Kidney epithelial cell (primary cell): ENCODE results near the gene MAST2. TPM values are rescaled to one million over a fixed set of nuclear protein-coding genes. Genes with fewer than 3 reads are reported as not detected.
"Not testable (repeated sequence)": the region's sequence is repeated elsewhere in the genome, so short reads cannot be mapped to it uniquely, and the experiment has no call there.

Experiments used
- DNase-seq: peaks from one replicate; pipeline ENCODE4 v3.0.0-alpha.2; 2010; ENCODE audit warnings: low read depth
- H3K27me3 ChIP-seq: 2 replicates; pipeline ENCODE4 v1.6.0; 2011; ENCODE audit warnings: low read length; ENCODE audit not compliant: control insufficient read depth, insufficient read depth
- H3K36me3 ChIP-seq: 2 replicates; pipeline ENCODE4 v1.5.1; 2011; ENCODE audit warnings: low read length; ENCODE audit not compliant: control insufficient read depth, insufficient read depth
- H3K4me3 ChIP-seq: 2 replicates; pipeline ENCODE4 v1.5.1; 2011; ENCODE audit warnings: low read depth, mild to moderate bottlenecking, control low read depth, low read length
- total RNA-seq: library from RNA; depleted of rRNA; stranded (reverse); fragments of >200 nt; gene quantifications from 2 replicates; pipeline ENCODE4 v1.2.3, GENCODE V29; 2015
- TF ChIP-seq, protein P1 (sequence below): IDR thresholded peaks from 2 replicates; pipeline ENCODE4 v1.5.1; 2011; ENCODE audit warnings: mild to moderate bottlenecking, moderate library complexity, low read length, control low read depth, inconsistent platforms; ENCODE audit not compliant: insufficient read depth, poor library complexity, severe bottlenecking

The MAST2 gene
- total RNA-seq, 1 donor from 2014 or later = 26.6 TPM

DNA sequence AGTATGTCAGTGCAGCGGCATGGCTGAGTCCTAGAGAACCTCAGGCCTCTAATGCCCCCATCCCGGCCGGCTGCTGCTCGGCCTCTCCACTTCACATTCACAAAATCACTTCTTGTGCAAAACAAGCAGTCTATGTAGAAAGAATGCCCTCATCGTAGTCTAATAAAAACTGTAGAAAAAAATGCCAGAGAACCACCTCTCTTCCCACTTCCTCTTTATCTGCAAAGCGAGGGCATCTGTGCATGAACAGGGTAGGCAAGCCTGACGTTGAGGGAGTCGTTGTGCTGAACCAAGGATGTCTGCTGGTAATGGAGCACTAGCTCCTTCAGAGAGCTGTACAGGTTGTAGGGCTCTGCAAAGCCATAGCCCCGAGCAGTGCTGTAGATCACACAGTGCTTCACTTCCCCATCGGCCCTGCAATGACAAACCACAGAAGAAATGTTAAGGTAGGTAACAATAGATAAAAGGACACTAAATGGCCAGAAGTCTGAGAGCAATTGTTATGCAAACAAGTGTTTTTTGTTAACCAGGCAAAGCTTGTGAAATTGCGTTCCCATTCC lies 240.1 kb downstream of the MAST2 start:
- TF ChIP-seq, protein P1, sequence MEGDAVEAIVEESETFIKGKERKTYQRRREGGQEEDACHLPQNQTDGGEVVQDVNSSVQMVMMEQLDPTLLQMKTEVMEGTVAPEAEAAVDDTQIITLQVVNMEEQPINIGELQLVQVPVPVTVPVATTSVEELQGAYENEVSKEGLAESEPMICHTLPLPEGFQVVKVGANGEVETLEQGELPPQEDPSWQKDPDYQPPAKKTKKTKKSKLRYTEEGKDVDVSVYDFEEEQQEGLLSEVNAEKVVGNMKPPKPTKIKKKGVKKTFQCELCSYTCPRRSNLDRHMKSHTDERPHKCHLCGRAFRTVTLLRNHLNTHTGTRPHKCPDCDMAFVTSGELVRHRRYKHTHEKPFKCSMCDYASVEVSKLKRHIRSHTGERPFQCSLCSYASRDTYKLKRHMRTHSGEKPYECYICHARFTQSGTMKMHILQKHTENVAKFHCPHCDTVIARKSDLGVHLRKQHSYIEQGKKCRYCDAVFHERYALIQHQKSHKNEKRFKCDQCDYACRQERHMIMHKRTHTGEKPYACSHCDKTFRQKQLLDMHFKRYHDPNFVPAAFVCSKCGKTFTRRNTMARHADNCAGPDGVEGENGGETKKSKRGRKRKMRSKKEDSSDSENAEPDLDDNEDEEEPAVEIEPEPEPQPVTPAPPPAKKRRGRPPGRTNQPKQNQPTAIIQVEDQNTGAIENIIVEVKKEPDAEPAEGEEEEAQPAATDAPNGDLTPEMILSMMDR = no peak
- Histone ChIP-seq H3K4me3 (no peak overlapping the region), H3K36me3 (no peaks in the 10 kb centered on the region), H3K27me3 (no peaks in the 10 kb centered on the region)
- DNase-seq = no peak

DNA sequence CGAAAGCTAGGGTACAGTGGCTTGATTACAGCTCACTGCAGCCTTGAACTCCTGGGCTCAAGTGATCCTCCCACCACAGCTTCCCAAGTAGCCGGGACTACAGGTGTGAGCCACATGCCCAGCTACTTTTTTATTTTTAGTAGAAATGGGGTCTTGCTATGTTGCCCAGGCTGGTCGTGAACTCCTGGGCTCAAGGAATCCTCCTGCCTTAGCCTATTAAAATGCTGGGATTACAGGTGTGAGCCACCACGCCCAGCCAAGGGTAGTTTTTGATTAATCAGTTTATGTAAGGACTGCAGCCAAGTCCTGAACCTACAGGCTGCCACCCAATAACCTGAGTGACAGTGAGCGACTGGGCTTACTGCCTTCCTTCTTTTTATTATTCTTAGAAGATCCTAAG lies 240.7 kb downstream of the MAST2 start:
- H3K4me3 ChIP-seq = no peak overlapping the region
- H3K27me3 ChIP-seq = no peaks in the 10 kb centered on the region
- TF ChIP-seq, protein P1 = no peak
- H3K36me3 ChIP-seq = no peaks in the 10 kb centered on the region
- no peak for DNase-seq

DNA sequence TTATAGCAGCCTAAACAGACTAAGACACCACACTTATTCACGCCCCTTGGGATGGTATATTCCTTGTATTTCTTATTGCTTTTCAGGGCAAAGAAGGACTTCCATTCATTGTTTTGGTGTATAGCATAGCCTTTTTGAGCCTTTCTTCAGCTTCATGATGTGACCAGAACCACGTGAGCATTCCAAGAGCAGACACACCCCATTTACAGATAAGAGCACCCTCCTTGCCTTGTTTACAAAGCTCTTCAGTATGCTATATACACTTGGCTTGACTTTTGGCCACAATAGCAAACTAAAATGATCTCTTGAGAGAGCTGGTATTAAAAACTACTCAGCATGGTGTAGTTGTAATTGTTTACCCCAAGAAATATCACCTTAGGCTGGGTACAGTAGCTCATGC lies 250.3 kb downstream of the MAST2 start:
- no peak overlapping the region for H3K4me3 ChIP-seq
- H3K27me3 ChIP-seq = no peaks in the 10 kb centered on the region
- no peaks in the 10 kb centered on the region for H3K36me3 ChIP-seq
- no peak for DNase-seq
- TF ChIP-seq, protein P1 = no peak

DNA sequence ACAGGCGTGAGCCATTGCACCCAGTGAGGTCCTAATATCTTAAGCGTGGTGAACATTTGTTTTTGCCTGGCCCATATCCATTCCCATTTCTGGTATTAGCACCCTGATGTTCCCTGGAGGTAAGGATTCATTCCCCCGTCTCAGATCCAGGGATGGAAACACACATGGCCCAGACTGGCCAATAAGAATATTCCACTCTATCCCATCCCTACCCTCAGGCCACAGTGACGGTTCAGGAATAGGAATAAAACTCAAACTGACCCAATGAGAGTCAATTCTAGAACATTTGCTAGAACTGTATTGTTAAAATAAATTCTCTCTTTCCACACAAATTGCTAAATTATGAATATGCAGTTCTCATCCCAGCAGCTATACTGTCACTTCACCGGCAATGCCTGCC lies 252.9 kb downstream of the MAST2 start:
- no peak for DNase-seq
- no peaks in the 10 kb centered on the region for H3K36me3 ChIP-seq
- no peaks in the 10 kb centered on the region for H3K27me3 ChIP-seq
- TF ChIP-seq, protein P1 = no peak
- H3K4me3 ChIP-seq = no peak overlapping the region

DNA sequence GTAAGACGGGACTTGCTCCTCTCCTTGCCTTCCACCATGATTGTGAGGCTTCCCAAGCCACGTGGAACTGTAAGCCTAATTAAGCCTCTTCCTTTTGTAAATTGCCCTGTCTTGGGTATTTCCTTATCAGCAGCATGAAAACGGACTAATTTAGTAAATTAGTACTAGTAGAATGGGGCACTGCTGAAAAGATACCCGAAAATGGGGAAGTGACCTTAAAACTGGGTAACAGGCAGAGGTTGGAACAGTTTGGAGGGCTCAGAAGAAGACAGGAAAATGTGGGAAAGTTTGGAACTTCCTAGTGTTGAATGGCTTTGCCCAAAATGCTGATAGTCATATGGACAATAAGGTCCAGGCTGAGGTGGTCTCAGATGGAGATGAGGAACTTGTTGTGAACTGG lies 253.8 kb downstream of the MAST2 start:
- not testable (repeated sequence) for H3K4me3 ChIP-seq, H3K36me3 ChIP-seq, H3K27me3 ChIP-seq, DNase-seq

DNA sequence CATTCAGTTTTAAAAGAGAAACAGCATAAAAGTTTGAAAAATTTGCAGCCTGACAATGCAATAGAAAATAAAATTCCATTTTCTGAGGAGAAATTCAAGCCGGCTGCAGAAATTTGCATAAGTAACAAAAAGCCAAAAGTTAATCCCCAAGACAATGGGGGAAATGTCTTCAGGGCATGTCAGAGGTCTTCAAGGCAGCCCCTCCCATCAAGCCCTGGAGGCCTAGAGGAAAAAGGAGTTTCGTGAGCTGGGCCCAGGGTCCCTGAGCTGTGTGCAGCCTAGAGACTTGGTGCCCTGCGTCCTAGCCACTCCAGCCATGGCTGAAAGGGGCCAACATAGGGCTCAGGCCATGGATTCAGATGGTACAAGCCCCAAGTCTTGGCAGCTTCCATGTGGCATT lies 254.4 kb downstream of the MAST2 start:
- TF ChIP-seq, protein P1 = no peak
- DNase-seq = no peak
- Histone ChIP-seq H3K27me3 (no peaks in the 10 kb centered on the region), H3K36me3 (no peaks in the 10 kb centered on the region), H3K4me3 (no peak overlapping the region)

DNA sequence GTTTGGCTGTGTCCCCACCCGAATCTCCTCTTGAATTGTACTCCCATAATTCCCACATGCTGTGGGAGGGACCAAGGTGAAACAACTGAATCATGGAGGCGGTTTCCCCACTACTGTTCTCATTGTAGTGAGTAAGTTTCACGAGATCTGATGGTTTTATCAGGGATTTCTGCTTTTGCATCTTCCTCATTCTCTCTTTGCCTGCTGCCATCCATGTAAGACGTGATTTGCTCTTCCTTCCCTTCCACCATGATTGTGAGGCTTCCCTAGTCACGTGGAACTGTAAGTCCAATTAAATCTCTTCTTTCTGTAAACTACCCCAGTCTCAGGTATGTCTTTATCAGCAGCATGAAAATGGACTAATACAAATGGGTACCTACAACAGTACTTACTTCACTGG lies 255.5 kb downstream of the MAST2 start:
- Histone ChIP-seq H3K4me3 (no peak overlapping the region), H3K36me3 (no peaks in the 10 kb centered on the region), H3K27me3 (no peaks in the 10 kb centered on the region)
- TF ChIP-seq, protein P1 = no peak
- no peak for DNase-seq
